ENCODE measurements around the gene POLL. TPM values are rescaled to one million over a fixed set of nuclear protein-coding genes. Genes with fewer than 3 reads are reported as not detected.

The POLL gene
- total RNA-seq, 5 donors from 2014 or later (not counting 1 experiment from before 2014, with no cell fraction given), result 27.1 to 52.6 (median 43.4) TPM

- H3K36me3 Mint-ChIP-seq, result peaks cover 6% of the 10 kb centered on the region
- WGBS (ENCODE audit: insufficient coverage), result 88% methylated on average over 10 of the region's 12 CpGs
- no peaks in the 10 kb centered on the region for H3K9me3 ChIP-seq
- no peak overlapping the region for H3K4me3 Mint-ChIP-seq
- peak overlapping the region in 1 of 2 donors; percentile 8 for H3K27ac Mint-ChIP-seq
- ChIA-PET CTCF (no interaction called here), POLR2A (no interaction called here)
- no peak for DNase-seq
- H3K27me3 ChIP-seq (replicated peaks in 1 of 2; ENCODE audit: control insufficient read depth in 2 of 2, extremely low read depth in 1 of 2, insufficient read depth in 2 of 2, low read length in 1 of 2), result peaks cover 0 to 32% of the 10 kb centered on the region in 2 experiments
- H3K36me3 ChIP-seq (ENCODE audit: control insufficient read depth in 2 of 2, extremely low read depth in 1 of 2, insufficient read depth in 1 of 2, low read length in 1 of 2), result no peaks in the 10 kb centered on the region
- peaks cover 0 to 15% of the 10 kb centered on the region in 2 experiments for H3K4me1 ChIP-seq (ENCODE audit: control insufficient read depth in 1 of 2, extremely low read depth in 1 of 2, insufficient read depth in 2 of 2, low read length in 2 of 2)
- no peak overlapping the region for H3K4me3 ChIP-seq (ENCODE audit: control insufficient read depth in 1 of 2, extremely low read depth in 1 of 2, low read length in 1 of 2)
- peaks cover 21 to 29% (median 28%) of the 10 kb centered on the region in 3 donors for H3K4me1 Mint-ChIP-seq
- no peaks in the 10 kb centered on the region for H3K9me3 Mint-ChIP-seq
- peaks cover 10 to 17% of the 10 kb centered on the region in 2 donors for H3K27me3 Mint-ChIP-seq
- no peak for ATAC-seq (replicated peaks in 1 of 4)
- H3K27ac ChIP-seq (ENCODE audit: low read length), result no peak overlapping the region
These were observed 28.3 kb downstream of the POLL start for GRCh38 chr10:101559596-101560297.

GRCh38 chr10:101558671-101559595 lies 29.1 kb downstream of the POLL start:
- WGBS (ENCODE audit: insufficient coverage), result 84% methylated on average over 14 of the region's 18 CpGs
- ATAC-seq (replicated peaks in 1 of 4) (no peak), DNase-seq (no peak)
- H3K27me3 Mint-ChIP-seq, result peaks cover 5 to 13% of the 10 kb centered on the region in 2 donors
- Histone ChIP-seq H3K27me3 (replicated peaks in 1 of 2; ENCODE audit: control insufficient read depth in 2 of 2, extremely low read depth in 1 of 2, insufficient read depth in 2 of 2, low read length in 1 of 2) (peaks cover 0 to 26% of the 10 kb centered on the region in 2 experiments), H3K9me3 (no peaks in the 10 kb centered on the region), H3K4me1 (ENCODE audit: control insufficient read depth in 1 of 2, extremely low read depth in 1 of 2, insufficient read depth in 2 of 2, low read length in 2 of 2) (peaks cover 0 to 15% of the 10 kb centered on the region in 2 experiments), H3K27ac (ENCODE audit: low read length) (no peak overlapping the region), H3K4me3 (ENCODE audit: control insufficient read depth in 1 of 2, extremely low read depth in 1 of 2, low read length in 1 of 2) (no peak overlapping the region), H3K36me3 (ENCODE audit: control insufficient read depth in 2 of 2, extremely low read depth in 1 of 2, insufficient read depth in 1 of 2, low read length in 1 of 2) (peaks cover 0 to 4% of the 10 kb centered on the region in 2 donors)
- CTCF ChIA-PET, result no interaction called here
- H3K27ac Mint-ChIP-seq, result peak overlapping the region in 1 of 2 donors; percentile 61
- H3K36me3 Mint-ChIP-seq, result peaks cover 13% of the 10 kb centered on the region
- H3K4me3 Mint-ChIP-seq, result no peak overlapping the region
- POLR2A ChIA-PET, result no interaction called here
- no peaks in the 10 kb centered on the region for H3K9me3 Mint-ChIP-seq
- peaks cover 21 to 29% (median 28%) of the 10 kb centered on the region in 3 donors for H3K4me1 Mint-ChIP-seq

DNA sequence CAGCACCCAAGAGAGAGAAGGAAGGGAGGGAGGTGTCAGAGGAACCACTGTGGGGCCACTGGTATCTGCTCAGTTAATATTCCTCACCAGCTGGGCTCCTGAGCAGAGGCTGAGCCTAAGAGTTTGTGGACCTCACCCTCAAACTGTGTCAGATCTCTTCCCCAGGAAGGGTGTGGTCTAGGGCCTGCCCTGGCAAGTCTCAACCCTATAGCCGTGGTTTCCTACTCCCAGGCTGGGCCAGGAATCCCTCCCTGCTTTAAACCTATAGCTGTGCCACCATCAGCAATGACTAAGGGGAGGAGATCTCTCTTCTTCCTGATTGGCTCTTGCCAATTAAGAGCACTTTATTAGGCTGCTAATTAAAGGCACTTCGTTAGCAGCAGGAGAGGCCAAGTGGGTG lies 29.9 kb downstream of the POLL start:
- H3K9me3 Mint-ChIP-seq, result no peaks in the 10 kb centered on the region
- H3K4me3 Mint-ChIP-seq, result no peak overlapping the region
- Histone ChIP-seq H3K27ac (ENCODE audit: low read length) (no peak overlapping the region), H3K27me3 (replicated peaks in 1 of 2; ENCODE audit: control insufficient read depth in 2 of 2, extremely low read depth in 1 of 2, insufficient read depth in 2 of 2, low read length in 1 of 2) (peaks cover 0 to 19% of the 10 kb centered on the region in 2 experiments), H3K9me3 (no peaks in the 10 kb centered on the region), H3K4me3 (ENCODE audit: control insufficient read depth in 1 of 2, extremely low read depth in 1 of 2, low read length in 1 of 2) (no peak overlapping the region), H3K36me3 (ENCODE audit: control insufficient read depth in 2 of 2, extremely low read depth in 1 of 2, insufficient read depth in 1 of 2, low read length in 1 of 2) (peaks cover 4 to 6% of the 10 kb centered on the region in 2 donors), H3K4me1 (ENCODE audit: control insufficient read depth in 1 of 2, extremely low read depth in 1 of 2, insufficient read depth in 2 of 2, low read length in 2 of 2) (peaks cover 0 to 15% of the 10 kb centered on the region in 2 experiments)
- no peak for DNase-seq
- H3K36me3 Mint-ChIP-seq, result peaks cover 20% of the 10 kb centered on the region
- 78% methylated on average over 1 of the region's 2 CpGs for WGBS (ENCODE audit: insufficient coverage)
- ATAC-seq (replicated peaks in 1 of 4), result peak; percentile 50 to 80 (median 67)
- ChIA-PET POLR2A (no interaction called here), CTCF (no interaction called here)
- peaks cover 21 to 29% (median 28%) of the 10 kb centered on the region in 3 donors for H3K4me1 Mint-ChIP-seq
- peak overlapping the region in 1 of 2 donors; percentile 61 for H3K27ac Mint-ChIP-seq
- peaks cover 0 to 7% of the 10 kb centered on the region in 2 donors for H3K27me3 Mint-ChIP-seq

- Histone ChIP-seq H3K9me3 (no peaks in the 10 kb centered on the region), H3K36me3 (ENCODE audit: control insufficient read depth in 2 of 2, extremely low read depth in 1 of 2, insufficient read depth in 1 of 2, low read length in 1 of 2) (peaks cover 4 to 6% of the 10 kb centered on the region in 2 donors), H3K4me3 (ENCODE audit: control insufficient read depth in 1 of 2, extremely low read depth in 1 of 2, low read length in 1 of 2) (no peak overlapping the region), H3K27me3 (replicated peaks in 1 of 2; ENCODE audit: control insufficient read depth in 2 of 2, extremely low read depth in 1 of 2, insufficient read depth in 2 of 2, low read length in 1 of 2) (peaks cover 0 to 13% of the 10 kb centered on the region in 2 experiments), H3K27ac (ENCODE audit: low read length) (no peak overlapping the region), H3K4me1 (ENCODE audit: control insufficient read depth in 1 of 2, extremely low read depth in 1 of 2, insufficient read depth in 2 of 2, low read length in 2 of 2) (peaks cover 0 to 15% of the 10 kb centered on the region in 2 experiments)
- H3K9me3 Mint-ChIP-seq, result no peaks in the 10 kb centered on the region
- 80% methylated on average over 1 of the region's 2 CpGs for whole genome bisulfite sequencing (ENCODE audit: insufficient coverage)
- H3K27me3 Mint-ChIP-seq, result peaks cover 0 to 4% of the 10 kb centered on the region in 2 donors
- H3K4me1 Mint-ChIP-seq, result peaks cover 21 to 29% (median 28%) of the 10 kb centered on the region in 3 donors
- no peak for ATAC-seq (replicated peaks in 1 of 4)
- DNase-seq, result no peak
- H3K27ac Mint-ChIP-seq, result peak overlapping the region in 1 of 2 donors; percentile 39
- CTCF ChIA-PET, result interaction anchor here (0.6 kb wide), 2 partner anchors 41 to 1157 kb away, joined by 3 to 5 read pairs; no protein-coding TSS in a partner anchor
- H3K4me3 Mint-ChIP-seq, result no peak overlapping the region
- peaks cover 26% of the 10 kb centered on the region for H3K36me3 Mint-ChIP-seq
- POLR2A ChIA-PET, result no interaction called here
These were observed 30.5 kb downstream of the POLL start for GRCh38 chr10:101557541-101557940.

DNA sequence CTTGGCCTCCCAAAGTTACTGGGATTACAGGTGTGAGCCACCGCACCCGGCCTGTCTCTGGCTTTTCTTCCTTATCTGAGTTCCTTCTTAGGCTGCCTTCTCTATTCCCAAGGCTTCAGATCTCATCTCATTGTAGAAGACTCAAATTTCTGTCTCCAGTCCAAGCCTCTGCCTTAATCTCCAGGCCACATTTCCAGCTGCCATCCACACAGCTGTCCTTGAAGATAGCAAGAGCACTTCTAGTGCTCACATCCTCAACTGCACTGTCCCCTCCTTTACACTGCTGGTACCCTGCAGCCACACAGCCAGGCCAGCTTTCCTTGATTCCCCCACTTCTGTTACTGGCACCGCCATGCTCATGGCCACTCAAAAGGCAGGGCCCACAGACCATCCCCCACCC lies 35.6 kb downstream of the POLL start:
- 100% methylated on average over 3 of the region's 3 CpGs for WGBS (ENCODE audit: insufficient coverage)
- Histone ChIP-seq H3K36me3 (ENCODE audit: control insufficient read depth in 2 of 2, extremely low read depth in 1 of 2, insufficient read depth in 1 of 2, low read length in 1 of 2) (peaks cover 4 to 17% of the 10 kb centered on the region in 2 donors), H3K27me3 (replicated peaks in 1 of 2; ENCODE audit: control insufficient read depth in 2 of 2, extremely low read depth in 1 of 2, insufficient read depth in 2 of 2, low read length in 1 of 2) (no peaks in the 10 kb centered on the region), H3K4me3 (ENCODE audit: control insufficient read depth in 1 of 2, extremely low read depth in 1 of 2, low read length in 1 of 2) (no peak overlapping the region), H3K4me1 (ENCODE audit: control insufficient read depth in 1 of 2, extremely low read depth in 1 of 2, insufficient read depth in 2 of 2, low read length in 2 of 2) (no peaks in the 10 kb centered on the region), H3K27ac (ENCODE audit: low read length) (no peak overlapping the region), H3K9me3 (no peaks in the 10 kb centered on the region)
- H3K9me3 Mint-ChIP-seq, result no peaks in the 10 kb centered on the region
- no peak overlapping the region for H3K27ac Mint-ChIP-seq
- no peaks in the 10 kb centered on the region for H3K27me3 Mint-ChIP-seq
- ChIA-PET CTCF (no interaction called here), POLR2A (no interaction called here)
- ATAC-seq (replicated peaks in 1 of 4) (no peak), DNase-seq (no peak)
- H3K4me1 Mint-ChIP-seq, result peaks cover 3 to 5% (median 5%) of the 10 kb centered on the region in 3 donors
- peaks cover 46% of the 10 kb centered on the region for H3K36me3 Mint-ChIP-seq
- H3K4me3 Mint-ChIP-seq, result no peak overlapping the region

DNA sequence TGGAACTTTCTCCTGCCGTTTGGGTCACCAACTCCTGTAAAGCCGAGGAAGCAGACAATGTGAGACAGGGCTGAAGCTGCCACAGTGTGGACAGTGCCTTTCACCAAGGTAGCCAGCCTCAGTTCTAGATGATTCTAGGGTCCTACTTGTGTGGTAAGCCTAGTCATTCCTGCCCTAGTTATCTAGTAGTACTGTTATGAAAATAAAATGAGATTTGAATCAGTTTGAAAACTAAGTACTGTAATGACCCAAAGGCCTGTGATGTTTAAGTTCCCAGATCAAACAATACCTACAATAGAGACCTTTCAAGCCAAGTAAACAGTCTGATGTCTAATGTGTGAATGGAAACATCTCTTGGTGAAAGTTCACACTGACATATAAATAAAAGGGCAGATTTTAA lies 37.1 kb downstream of the POLL start:
- ATAC-seq (replicated peaks in 1 of 4) (no peak), DNase-seq (no peak)
- Histone ChIP-seq H3K9me3 (no peaks in the 10 kb centered on the region), H3K36me3 (ENCODE audit: control insufficient read depth in 2 of 2, extremely low read depth in 1 of 2, insufficient read depth in 1 of 2, low read length in 1 of 2) (peaks cover 5 to 17% of the 10 kb centered on the region in 2 donors), H3K27ac (ENCODE audit: low read length) (no peak overlapping the region), H3K4me3 (ENCODE audit: control insufficient read depth in 1 of 2, extremely low read depth in 1 of 2, low read length in 1 of 2) (no peak overlapping the region), H3K4me1 (ENCODE audit: control insufficient read depth in 1 of 2, extremely low read depth in 1 of 2, insufficient read depth in 2 of 2, low read length in 2 of 2) (no peaks in the 10 kb centered on the region), H3K27me3 (replicated peaks in 1 of 2; ENCODE audit: control insufficient read depth in 2 of 2, extremely low read depth in 1 of 2, insufficient read depth in 2 of 2, low read length in 1 of 2) (no peaks in the 10 kb centered on the region)
- WGBS (ENCODE audit: insufficient coverage), result 67% methylated on average over 1 of the region's 2 CpGs
- H3K4me1 Mint-ChIP-seq, result no peaks in the 10 kb centered on the region
- no peak overlapping the region for H3K27ac Mint-ChIP-seq
- H3K36me3 Mint-ChIP-seq, result peaks cover 52% of the 10 kb centered on the region
- POLR2A ChIA-PET, result no interaction called here
- no peak overlapping the region for H3K4me3 Mint-ChIP-seq
- CTCF ChIA-PET, result no interaction called here
- H3K27me3 Mint-ChIP-seq, result no peaks in the 10 kb centered on the region
- no peaks in the 10 kb centered on the region for H3K9me3 Mint-ChIP-seq

Measured in T-cell (primary cell).